ENCODE data around the gene ZNF765. TPM values are rescaled to one million over a fixed set of nuclear protein-coding genes. Genes with fewer than 3 reads are reported as not detected.
"Not testable (repeated sequence)": the region's sequence is repeated elsewhere in the genome, so short reads cannot be mapped to it uniquely, and the experiment has no call there.

ZNF765 gene
- total RNA-seq, 2 experiments from 2014 or later, result 16.2 to 17.4 TPM

DNA sequence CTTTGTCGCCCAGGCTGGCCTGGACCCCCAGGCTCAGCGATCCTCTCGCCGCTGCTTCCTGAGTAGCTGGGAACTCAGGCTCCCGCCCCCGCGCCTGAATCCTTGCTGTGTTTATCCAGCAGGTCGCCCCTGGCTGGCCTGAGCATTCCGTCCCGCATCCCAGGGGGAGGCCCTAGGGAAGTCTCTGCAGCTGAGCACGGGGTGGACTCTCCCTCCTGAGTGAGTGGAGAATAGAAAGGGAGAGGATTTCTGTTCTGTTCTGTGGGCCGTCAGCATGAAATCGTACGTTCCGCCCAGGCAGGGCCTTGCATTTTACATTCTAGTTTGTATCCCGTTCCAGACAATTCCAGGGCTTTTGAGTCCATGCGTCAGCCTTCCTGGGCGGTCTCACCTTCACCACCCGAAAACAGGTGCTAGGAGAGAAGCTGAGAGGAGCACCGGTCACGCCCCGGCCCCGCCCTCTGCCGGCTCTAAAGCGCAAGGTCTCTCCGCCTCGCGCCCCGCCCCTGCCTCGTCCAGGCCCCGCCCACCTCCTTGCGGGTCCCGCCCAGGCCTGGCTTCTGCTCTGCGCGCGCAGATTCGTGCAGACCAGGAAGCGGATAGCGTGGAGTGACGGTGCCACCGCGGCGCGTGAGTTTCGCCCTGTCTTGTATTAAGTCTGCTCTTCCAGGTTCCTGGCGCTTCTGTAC is 36.6 kb downstream of the ZNF765 start, which contains the start of gene ZNF761:
Gene ZNF761 (plus strand): TSS at position 586 of the 689 bp plus-strand sequence. CDS start 15,285 bp downstream, outside the sequence.
- peaks cover 15% of the 10 kb centered on the region for H3K4me1 Mint-ChIP-seq
- ATAC-seq (ENCODE audit: low read depth) (peak; percentile 96), DNase-seq (peak; percentile 100)
- H3K4me3 Mint-ChIP-seq, result peak within 1 kb of the TSS; percentile 98
- H3K27me3 Mint-ChIP-seq, result no peaks in the 10 kb centered on the region
- POLR2A ChIA-PET, result no interaction called here
- peaks cover 13% of the 10 kb centered on the region for H3K9me3 Mint-ChIP-seq
- peak within 1 kb of the TSS; percentile 93 for H3K27ac Mint-ChIP-seq
- H3K36me3 Mint-ChIP-seq, result peaks cover 34% of the 10 kb centered on the region

DNA sequence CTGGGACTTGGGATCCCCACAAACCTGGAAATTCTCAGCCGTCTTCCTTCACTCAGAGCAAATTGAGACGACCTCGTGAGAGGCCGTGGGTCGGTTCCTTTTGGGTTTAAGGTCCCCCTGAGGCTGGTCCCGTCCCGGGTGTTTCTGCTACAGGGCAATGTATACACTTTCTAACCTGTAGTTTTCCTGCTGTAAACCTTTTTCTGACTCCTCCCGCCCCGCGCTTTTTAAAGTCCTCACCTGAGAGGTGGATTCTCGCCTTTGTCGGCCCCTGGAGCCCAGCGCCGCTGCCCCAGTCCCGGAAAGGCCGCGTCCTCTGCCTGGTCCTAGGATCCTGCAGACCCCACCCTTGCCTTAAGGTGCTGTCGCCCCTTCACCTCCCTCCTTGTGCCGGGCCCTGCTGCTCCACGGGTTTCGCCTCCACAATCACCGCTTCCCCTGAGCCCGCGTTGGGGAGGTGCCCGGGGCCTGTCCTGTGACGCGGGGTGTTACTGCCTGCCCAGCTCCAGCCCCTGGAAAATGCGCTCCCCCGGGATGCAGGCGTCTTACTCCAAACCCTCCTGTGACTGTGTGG is 37.2 kb downstream of the ZNF765 start:
- Mint-ChIP-seq H3K4me3 (peak overlapping the region; percentile 98), H3K9me3 (peaks cover 13% of the 10 kb centered on the region), H3K27ac (peak overlapping the region; percentile 93), H3K27me3 (no peaks in the 10 kb centered on the region), H3K4me1 (peaks cover 15% of the 10 kb centered on the region), H3K36me3 (peaks cover 40% of the 10 kb centered on the region)
- POLR2A ChIA-PET, result interaction anchor here (0.6 kb wide), 2 partner anchors 562 to 709 kb away, joined by 3 read pairs; no protein-coding TSS in a partner anchor
- DNase-seq (peak; percentile 51), ATAC-seq (ENCODE audit: low read depth) (peak; percentile 23)

DNA sequence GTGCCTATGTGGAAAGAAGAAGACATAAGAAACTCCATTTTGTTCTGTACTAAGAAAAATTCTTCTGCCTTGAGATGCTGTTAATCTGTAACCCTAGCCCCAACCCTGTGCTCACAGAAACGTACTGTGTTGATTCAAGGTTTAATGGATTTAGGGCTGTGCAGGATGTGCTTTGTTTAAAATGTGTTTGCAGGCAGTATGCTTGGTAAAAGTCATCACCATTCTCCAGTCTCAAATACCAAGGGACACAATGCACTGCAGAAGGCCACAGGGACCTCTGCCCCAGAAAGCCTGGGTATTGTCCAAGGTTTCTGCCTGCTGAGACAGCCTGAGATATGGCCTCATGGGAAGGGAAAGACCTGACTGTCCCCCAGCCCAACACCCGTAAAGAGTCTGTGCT is 48.9 kb downstream of the ZNF765 start:
- POLR2A ChIA-PET; H3K4me3 Mint-ChIP-seq; DNase-seq; H3K4me1 Mint-ChIP-seq; ATAC-seq (ENCODE audit: low read depth); H3K27ac Mint-ChIP-seq; H3K27me3 Mint-ChIP-seq: not testable (repeated sequence)
- peaks cover 92% of the 10 kb centered on the region for H3K36me3 Mint-ChIP-seq
- H3K9me3 Mint-ChIP-seq, result peaks cover 27% of the 10 kb centered on the region

DNA sequence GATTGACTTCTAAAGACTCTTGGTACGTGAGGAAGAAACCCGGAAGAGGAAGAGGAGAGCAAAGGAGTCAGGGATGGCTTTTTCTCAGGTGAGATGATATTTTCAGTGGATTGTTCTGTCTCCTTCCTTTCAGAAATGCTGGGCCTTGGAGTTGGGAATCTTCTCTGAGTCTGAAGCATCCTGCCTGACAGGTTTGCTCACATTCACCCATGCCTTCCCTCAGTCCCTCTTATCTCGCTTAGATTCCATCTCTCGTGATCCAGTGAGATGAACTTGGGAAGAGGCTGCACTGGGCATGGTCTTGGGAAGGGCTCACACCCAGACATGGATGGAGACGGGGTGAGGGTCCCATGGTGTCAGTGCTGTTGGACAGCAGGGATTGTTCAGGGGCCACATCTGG is 52.2 kb downstream of the ZNF765 start:
- H3K4me1 Mint-ChIP-seq; ATAC-seq (ENCODE audit: low read depth); H3K4me3 Mint-ChIP-seq; H3K27me3 Mint-ChIP-seq; H3K27ac Mint-ChIP-seq; DNase-seq; POLR2A ChIA-PET: not testable (repeated sequence)
- peaks cover 30% of the 10 kb centered on the region for H3K9me3 Mint-ChIP-seq
- H3K36me3 Mint-ChIP-seq, result peaks cover 93% of the 10 kb centered on the region

DNA sequence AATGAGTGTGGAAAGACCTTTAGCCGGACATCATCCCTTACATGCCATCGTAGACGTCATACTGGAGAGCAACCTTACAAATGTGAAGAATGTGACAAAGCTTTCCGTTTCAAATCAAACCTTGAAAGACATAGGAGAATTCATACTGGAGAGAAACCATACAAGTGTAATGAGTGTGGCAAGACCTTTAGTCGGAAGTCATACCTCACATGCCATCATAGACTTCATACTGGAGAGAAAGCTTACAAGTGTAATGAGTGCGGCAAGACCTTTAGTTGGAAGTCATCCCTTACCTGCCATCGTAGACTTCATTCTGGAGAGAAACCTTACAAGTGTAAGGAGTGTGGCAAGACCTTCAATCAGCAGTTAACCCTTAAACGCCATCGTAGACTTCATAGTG is 60.9 kb downstream of the ZNF765 start:
- DNase-seq (no peak), ATAC-seq (ENCODE audit: low read depth) (no peak)
- H3K4me3 Mint-ChIP-seq, result no peak overlapping the region
- H3K36me3 Mint-ChIP-seq, result peaks cover 76% of the 10 kb centered on the region
- peaks cover 56% of the 10 kb centered on the region for H3K9me3 Mint-ChIP-seq
- H3K27ac Mint-ChIP-seq, result no peak overlapping the region
- POLR2A ChIA-PET, result no interaction called here
- no peaks in the 10 kb centered on the region for H3K27me3 Mint-ChIP-seq
- no peaks in the 10 kb centered on the region for H3K4me1 Mint-ChIP-seq

DNA sequence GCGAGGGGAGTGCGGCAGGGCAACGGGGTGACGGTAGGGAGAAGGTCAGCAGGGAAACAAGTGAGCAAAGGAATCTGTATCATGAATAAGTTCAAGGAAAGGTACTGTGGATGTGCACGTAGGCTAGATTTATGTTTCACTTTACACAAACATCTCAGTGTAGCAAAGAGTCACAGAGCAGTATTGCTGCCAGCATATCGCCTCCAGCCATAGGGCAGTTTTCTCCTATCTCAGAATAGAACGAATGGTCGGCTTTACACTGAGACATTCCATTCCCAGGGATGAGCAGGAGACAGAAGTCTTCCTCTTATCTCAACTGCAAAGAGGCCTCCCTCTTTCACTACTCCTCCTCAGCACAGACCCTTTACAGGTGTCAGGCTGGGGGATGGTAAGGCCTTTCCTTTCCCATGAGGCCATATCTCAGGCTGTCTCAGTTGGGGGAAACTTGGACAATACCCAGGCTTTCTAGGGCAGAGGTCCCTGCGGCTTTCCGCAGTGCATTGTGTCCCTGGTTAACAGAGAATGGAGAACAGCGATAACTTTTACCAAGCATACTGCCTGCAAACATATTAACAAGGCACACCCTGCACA is 65.3 kb downstream of the ZNF765 start:
- Mint-ChIP-seq H3K9me3 (peaks cover 65% of the 10 kb centered on the region), H3K36me3 (peaks cover 44% of the 10 kb centered on the region)
- H3K4me3 Mint-ChIP-seq; H3K4me1 Mint-ChIP-seq; H3K27ac Mint-ChIP-seq; H3K27me3 Mint-ChIP-seq; DNase-seq; POLR2A ChIA-PET; ATAC-seq (ENCODE audit: low read depth): not testable (repeated sequence)

DNA sequence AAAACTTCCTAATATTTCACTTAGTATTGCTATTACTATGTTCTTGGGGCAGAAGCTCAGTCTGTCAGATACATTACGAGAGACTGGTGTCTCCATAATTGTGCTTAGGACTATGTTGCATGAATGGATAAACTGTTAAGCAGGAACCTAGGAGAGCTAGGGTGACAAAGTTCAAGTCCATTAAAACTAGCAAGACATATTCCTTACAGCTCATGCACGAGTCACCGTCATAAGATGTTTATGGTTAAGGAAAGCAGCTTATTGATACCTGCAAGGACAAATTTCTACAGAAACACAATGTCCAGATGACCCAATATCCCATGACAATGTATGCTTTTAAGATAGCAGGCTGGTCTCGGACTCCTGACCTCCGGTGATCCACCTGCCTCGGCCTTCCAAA is 66.9 kb downstream of the ZNF765 start:
- Mint-ChIP-seq H3K4me3 (no peak overlapping the region), H3K36me3 (peaks cover 28% of the 10 kb centered on the region), H3K27me3 (peaks cover 9% of the 10 kb centered on the region), H3K9me3 (peaks cover 51% of the 10 kb centered on the region), H3K4me1 (peaks cover 2% of the 10 kb centered on the region), H3K27ac (no peak overlapping the region)
- no peak for DNase-seq
- POLR2A ChIA-PET, result no interaction called here
- ATAC-seq (ENCODE audit: low read depth), result no peak

DNA sequence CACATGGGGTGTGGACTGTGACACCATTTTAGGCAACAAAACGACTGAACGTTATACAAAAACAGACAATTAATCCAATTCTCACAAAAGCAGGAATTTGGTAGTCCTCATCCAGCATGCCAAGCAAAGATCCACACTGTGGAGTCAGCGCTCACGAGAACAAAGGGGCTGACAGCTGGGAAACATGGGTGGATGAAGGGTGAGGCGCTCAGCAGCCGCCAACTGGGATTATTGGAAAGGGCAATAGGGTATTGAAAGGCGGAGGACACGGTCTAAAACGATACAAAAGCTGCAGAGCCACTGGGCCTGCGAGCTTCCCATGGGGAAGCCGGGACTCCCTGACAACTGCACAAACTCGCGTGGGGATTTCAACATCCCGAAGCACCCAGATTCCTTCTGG is 67.9 kb downstream of the ZNF765 start:
- H3K27ac Mint-ChIP-seq, result no peak overlapping the region
- POLR2A ChIA-PET, result no interaction called here
- peaks cover 9% of the 10 kb centered on the region for H3K27me3 Mint-ChIP-seq

DNA sequence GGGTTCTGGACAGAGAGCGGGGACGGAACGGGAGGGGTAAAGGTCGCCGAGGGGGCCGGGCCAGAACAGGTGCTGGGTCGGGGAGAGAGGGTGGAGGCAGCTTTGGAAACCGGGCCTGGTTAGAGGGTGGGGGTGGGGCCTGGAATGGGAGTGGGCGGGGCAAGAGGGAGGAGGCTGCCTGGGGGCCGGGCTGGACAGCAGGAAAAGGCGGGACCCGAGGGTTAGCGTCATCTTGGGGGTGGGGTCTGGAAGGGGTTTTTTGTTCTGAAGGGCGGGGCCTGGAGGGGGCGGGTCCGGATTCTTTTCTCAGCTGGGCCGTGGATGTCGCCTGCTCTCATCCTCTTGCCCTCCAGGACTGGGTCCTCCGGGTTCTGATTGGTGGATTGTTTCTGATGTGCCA is 68.3 kb downstream of the ZNF765 start:
- peaks cover 6% of the 10 kb centered on the region for H3K4me1 Mint-ChIP-seq
- no peak overlapping the region for H3K4me3 Mint-ChIP-seq
- H3K9me3 Mint-ChIP-seq, result peaks cover 43% of the 10 kb centered on the region
- no peak for ATAC-seq (ENCODE audit: low read depth)
- peaks cover 9% of the 10 kb centered on the region for H3K27me3 Mint-ChIP-seq
- H3K36me3 Mint-ChIP-seq, result peaks cover 21% of the 10 kb centered on the region
- POLR2A ChIA-PET, result no interaction called here
- no peak overlapping the region for H3K27ac Mint-ChIP-seq
- DNase-seq, result no peak

More for the DNA sequence above, 67.9 kb downstream of the ZNF765 start:
- peaks cover 4% of the 10 kb centered on the region for H3K4me1 Mint-ChIP-seq
- no peak for ATAC-seq (ENCODE audit: low read depth)
- H3K36me3 Mint-ChIP-seq, result peaks cover 24% of the 10 kb centered on the region
- H3K4me3 Mint-ChIP-seq, result no peak overlapping the region
- H3K9me3 Mint-ChIP-seq, result peaks cover 46% of the 10 kb centered on the region
- DNase-seq, result no peak

DNA sequence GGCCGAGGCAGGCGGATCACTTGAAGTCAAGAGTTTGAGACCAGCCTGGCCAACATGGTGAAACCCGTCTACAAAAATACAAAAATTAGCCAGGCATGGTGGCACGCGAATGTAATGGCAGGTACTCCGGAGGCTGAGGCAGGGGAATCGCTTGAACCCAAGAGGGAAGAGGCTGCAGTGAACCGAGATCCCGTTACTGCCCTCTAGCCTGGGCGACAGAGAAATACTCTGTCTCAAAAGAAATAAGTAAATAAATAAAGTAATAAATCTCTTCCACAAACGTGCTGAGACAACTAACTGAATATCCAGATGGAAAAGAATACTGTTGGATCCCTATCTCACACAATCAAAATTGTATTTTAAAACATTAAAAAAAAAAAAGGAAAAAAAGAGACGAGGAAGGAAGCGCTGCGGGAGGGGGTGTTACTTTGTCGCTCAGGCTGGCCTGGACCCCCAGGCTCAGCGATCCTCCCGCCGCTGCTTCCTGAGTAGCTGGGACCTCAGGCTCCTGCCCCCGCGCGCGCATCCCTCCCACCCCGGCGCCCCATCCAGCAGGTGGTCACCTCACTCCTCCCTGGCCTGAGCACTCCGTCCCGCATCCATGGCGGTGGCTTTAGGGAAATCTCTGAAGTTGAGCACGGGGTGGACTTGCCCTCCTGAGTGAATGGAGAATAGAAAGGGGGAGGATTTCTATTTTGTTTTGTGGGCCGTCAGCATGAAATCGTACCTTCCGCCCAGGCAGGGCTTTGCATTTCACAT is 72.0 kb downstream of the ZNF765 start:
- Mint-ChIP-seq H3K4me3 (peak overlapping the region; percentile 90), H3K4me1 (peaks cover 16% of the 10 kb centered on the region)

DNA sequence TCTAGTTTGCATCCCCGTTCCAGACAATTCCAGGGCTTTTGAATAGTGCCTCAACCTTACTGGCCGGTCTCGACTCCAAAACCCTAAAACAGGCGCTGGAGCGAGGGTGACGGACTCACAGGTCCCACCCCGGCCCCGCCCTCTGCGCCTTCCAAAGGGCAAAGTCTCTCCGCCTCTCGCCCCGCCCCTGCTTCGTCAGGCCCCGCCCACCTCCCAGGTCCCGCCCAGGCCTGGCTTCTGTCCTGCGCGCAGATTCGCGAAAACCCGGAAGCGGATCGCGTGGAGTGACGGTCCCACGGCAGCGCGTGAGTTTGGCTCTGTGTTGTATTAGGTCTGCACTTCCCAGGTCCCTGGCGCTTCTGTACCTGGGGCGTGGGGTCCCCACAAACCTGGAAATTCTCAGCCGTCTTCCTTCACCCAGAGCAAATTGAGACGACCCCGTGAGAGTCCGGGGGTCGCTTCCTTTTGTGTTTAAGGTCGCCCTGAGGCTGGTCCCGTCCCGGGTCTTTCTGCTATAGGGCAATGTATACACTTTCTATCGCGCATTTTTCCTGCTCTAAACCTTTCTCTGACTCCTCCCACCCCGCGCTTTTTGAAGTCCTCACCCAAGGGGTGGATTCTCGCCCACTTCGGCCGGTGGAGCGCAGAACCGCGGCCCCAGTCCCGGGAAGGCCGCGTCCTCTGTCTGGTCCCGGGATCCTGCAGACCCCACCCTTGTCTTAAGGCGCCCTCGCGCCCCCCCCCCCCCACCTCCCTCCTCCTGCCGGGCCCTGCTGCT is 72.7 kb downstream of the ZNF765 start, which contains the start of gene ZNF813:
Gene ZNF813 (plus strand): TSS at position 249 of the 778 bp plus-strand sequence. CDS start 16,090 bp downstream, outside the sequence.
- H3K9me3 Mint-ChIP-seq, result peaks cover 21% of the 10 kb centered on the region
- DNase-seq (peak; percentile 98), ATAC-seq (ENCODE audit: low read depth) (peak; percentile 94)
- H3K36me3 Mint-ChIP-seq, result peaks cover 30% of the 10 kb centered on the region
- peak within 1 kb of the TSS; percentile 90 for H3K4me3 Mint-ChIP-seq
- peaks cover 9% of the 10 kb centered on the region for H3K27me3 Mint-ChIP-seq
- POLR2A ChIA-PET, result interaction anchor here (0.7 kb wide), 1 partner anchor 451 kb away, joined by 3 read pairs; no protein-coding TSS in a partner anchor
- peak within 1 kb of the TSS; percentile 88 for H3K27ac Mint-ChIP-seq
- H3K4me1 Mint-ChIP-seq, result peaks cover 16% of the 10 kb centered on the region

More for the DNA sequence above, 72.0 kb downstream of the ZNF765 start:
- POLR2A ChIA-PET, result interaction anchor here (0.7 kb wide), 1 partner anchor 450 kb away, joined by 3 read pairs; no protein-coding TSS in a partner anchor
- ATAC-seq (ENCODE audit: low read depth) (peak; percentile 30), DNase-seq (no peak)
- Mint-ChIP-seq H3K27ac (peak overlapping the region; percentile 88), H3K27me3 (peaks cover 9% of the 10 kb centered on the region), H3K9me3 (peaks cover 20% of the 10 kb centered on the region), H3K36me3 (peaks cover 25% of the 10 kb centered on the region)

DNA sequence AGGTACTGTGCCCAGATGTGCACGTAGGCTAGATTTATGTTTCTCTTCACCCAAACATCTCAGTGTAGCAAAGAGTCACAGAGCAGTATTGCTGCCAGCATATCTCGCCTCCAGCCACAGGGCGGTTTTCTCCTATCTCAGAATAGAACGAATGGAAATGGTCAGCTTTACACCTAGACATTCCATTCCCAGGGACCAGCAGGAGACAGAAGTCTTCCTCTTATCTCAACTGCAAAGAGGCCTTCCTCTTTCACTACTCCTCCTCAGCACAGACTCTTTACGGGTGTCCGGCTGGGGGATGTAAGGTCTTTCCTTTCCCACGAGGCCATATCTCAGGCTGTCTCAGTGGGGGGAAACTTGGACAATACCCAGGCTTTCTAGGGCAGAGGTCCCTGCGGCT is 73.7 kb downstream of the ZNF765 start:
- Mint-ChIP-seq H3K9me3 (peaks cover 17% of the 10 kb centered on the region), H3K4me1 (peaks cover 16% of the 10 kb centered on the region), H3K4me3 (peak overlapping the region; percentile 90), H3K36me3 (peaks cover 35% of the 10 kb centered on the region), H3K27ac (peak overlapping the region; percentile 88)
- H3K27me3 Mint-ChIP-seq; DNase-seq; ATAC-seq (ENCODE audit: low read depth); POLR2A ChIA-PET: not testable (repeated sequence)
